ENCODE results near the gene COX4I1. TPM values are rescaled to one million over a fixed set of nuclear protein-coding genes. Genes with fewer than 3 reads are reported as not detected.

COX4I1 gene
- total and polyA plus RNA-seq, 7 experiments from 2014 or later, result 479 to 1,303 (median 677) TPM

GRCh38 chr16:85752511-85753420 is 46.7 kb upstream of the COX4I1 start:
- Histone ChIP-seq H3K9me3 (ENCODE audit: control insufficient read depth in 2 of 3, low read length in 3 of 3) (no peaks in the 10 kb centered on the region), H3K27me3 (ENCODE audit: control insufficient read depth in 2 of 2, insufficient read depth in 2 of 2, low read length in 2 of 2) (no peaks in the 10 kb centered on the region), H3K4me3 (ENCODE audit: low read length) (no peak overlapping the region), H3K36me3 (ENCODE audit: control insufficient read depth in 2 of 3, insufficient read depth in 3 of 3, low read length in 3 of 3) (no peaks in the 10 kb centered on the region), H3K4me1 (ENCODE audit: control insufficient read depth in 2 of 2, insufficient read depth in 2 of 2, low read length in 2 of 2) (peaks cover 0 to 8% of the 10 kb centered on the region in 2 donors), H3K27ac (ENCODE audit: low read depth, low read length) (no peak overlapping the region)
- ChIA-PET POLR2A (no interaction called here), CTCF (interaction anchor here (0.6 kb wide), 1 partner anchor 8 kb away, joined by 4 read pairs; no protein-coding TSS in a partner anchor)
- no peak overlapping the region for H3K27ac Mint-ChIP-seq
- H3K9me3 Mint-ChIP-seq, result peaks cover 0 to 1% (median 0%) of the 10 kb centered on the region in 11 donors
- H3K27me3 Mint-ChIP-seq, result peaks cover 0 to 33% (median 16%) of the 10 kb centered on the region in 5 donors
- DNase-seq, result no peak
- ATAC-seq, result no peak
- intact Hi-C loops (cut with micrococcal nuclease), result loop anchor here in 1 of 2 donors (5.0 kb wide), 1 partner anchor 35 kb away; no protein-coding TSS in a partner anchor
- peak overlapping the region in 1 of 10 donors; percentile 5 for H3K4me3 Mint-ChIP-seq
- peaks cover 4 to 9% (median 5%) of the 10 kb centered on the region in 7 donors for H3K4me1 Mint-ChIP-seq
- H3K36me3 Mint-ChIP-seq, result no peaks in the 10 kb centered on the region

GRCh38 chr16:85753559-85753958 is 45.9 kb upstream of the COX4I1 start:
- H3K4me3 Mint-ChIP-seq, result peak overlapping the region in 1 of 10 donors; percentile 5
- no peaks in the 10 kb centered on the region for H3K36me3 Mint-ChIP-seq
- peaks cover under 1 to 33% (median 16%) of the 10 kb centered on the region in 5 donors for H3K27me3 Mint-ChIP-seq
- Histone ChIP-seq H3K4me1 (ENCODE audit: control insufficient read depth in 2 of 2, insufficient read depth in 2 of 2, low read length in 2 of 2) (peaks cover 0 to 8% of the 10 kb centered on the region in 2 donors), H3K36me3 (ENCODE audit: control insufficient read depth in 2 of 3, insufficient read depth in 3 of 3, low read length in 3 of 3) (no peaks in the 10 kb centered on the region), H3K4me3 (ENCODE audit: low read length) (no peak overlapping the region), H3K27me3 (ENCODE audit: control insufficient read depth in 2 of 2, insufficient read depth in 2 of 2, low read length in 2 of 2) (no peaks in the 10 kb centered on the region), H3K9me3 (ENCODE audit: control insufficient read depth in 2 of 3, low read length in 3 of 3) (no peaks in the 10 kb centered on the region), H3K27ac (ENCODE audit: low read depth, low read length) (no peak overlapping the region)
- DNase-seq, result no peak
- peaks cover 4 to 9% (median 5%) of the 10 kb centered on the region in 7 donors for H3K4me1 Mint-ChIP-seq
- ChIA-PET CTCF (interaction anchor here (0.6 kb wide), 1 partner anchor 25 kb away, joined by 4 read pairs; no protein-coding TSS in a partner anchor), POLR2A (no interaction called here)
- ATAC-seq, result no peak
- no peak overlapping the region for H3K27ac Mint-ChIP-seq
- intact Hi-C loops (cut with micrococcal nuclease), result loop anchor here in 1 of 2 donors (5.0 kb wide), 1 partner anchor 36 kb away; no protein-coding TSS in a partner anchor
- peaks cover 0 to 1% (median 0%) of the 10 kb centered on the region in 11 donors for H3K9me3 Mint-ChIP-seq

GRCh38 chr16:85753976-85754375 is 45.5 kb upstream of the COX4I1 start:
- H3K4me1 ChIP-seq (ENCODE audit: control insufficient read depth in 2 of 2, insufficient read depth in 2 of 2, low read length in 2 of 2), result peaks cover 0 to 8% of the 10 kb centered on the region in 2 donors
- no peak for DNase-seq
- Mint-ChIP-seq H3K9me3 (peaks cover 0 to 1% (median 0%) of the 10 kb centered on the region in 11 donors), H3K27me3 (peaks cover 5 to 35% (median 20%) of the 10 kb centered on the region in 5 donors), H3K36me3 (no peaks in the 10 kb centered on the region), H3K27ac (no peak overlapping the region), H3K4me3 (no peak overlapping the region), H3K4me1 (peaks cover 7 to 12% (median 8%) of the 10 kb centered on the region in 7 donors)
- intact Hi-C loops (cut with micrococcal nuclease), result loop anchor here in 1 of 2 donors (5.0 kb wide), 1 partner anchor 37 kb away; no protein-coding TSS in a partner anchor
- no peaks in the 10 kb centered on the region for H3K27me3 ChIP-seq (ENCODE audit: control insufficient read depth in 2 of 2, insufficient read depth in 2 of 2, low read length in 2 of 2)
- no peaks in the 10 kb centered on the region for H3K36me3 ChIP-seq (ENCODE audit: control insufficient read depth in 2 of 3, insufficient read depth in 3 of 3, low read length in 3 of 3)
- no peak overlapping the region for H3K4me3 ChIP-seq (ENCODE audit: low read length)
- ChIA-PET POLR2A (no interaction called here), CTCF (interaction anchor here (0.6 kb wide), 1 partner anchor 24 kb away, joined by 4 read pairs; no protein-coding TSS in a partner anchor)
- no peak for ATAC-seq
- H3K27ac ChIP-seq (ENCODE audit: low read depth, low read length), result no peak overlapping the region
- no peaks in the 10 kb centered on the region for H3K9me3 ChIP-seq (ENCODE audit: control insufficient read depth in 2 of 3, low read length in 3 of 3)

GRCh38 chr16:85754413-85754812 is 45.1 kb upstream of the COX4I1 start:
- Mint-ChIP-seq H3K9me3 (peaks cover 0 to 1% (median 0%) of the 10 kb centered on the region in 11 donors), H3K4me3 (no peak overlapping the region), H3K27me3 (peaks cover 9 to 38% (median 24%) of the 10 kb centered on the region in 5 donors), H3K4me1 (peaks cover 11 to 15% (median 12%) of the 10 kb centered on the region in 7 donors), H3K36me3 (no peaks in the 10 kb centered on the region), H3K27ac (no peak overlapping the region)
- H3K27ac ChIP-seq (ENCODE audit: low read depth, low read length), result no peak overlapping the region
- ATAC-seq, result no peak
- no peak for DNase-seq
- H3K36me3 ChIP-seq (ENCODE audit: control insufficient read depth in 2 of 3, insufficient read depth in 3 of 3, low read length in 3 of 3), result no peaks in the 10 kb centered on the region
- POLR2A ChIA-PET, result no interaction called here
- H3K27me3 ChIP-seq (ENCODE audit: control insufficient read depth in 2 of 2, insufficient read depth in 2 of 2, low read length in 2 of 2), result no peaks in the 10 kb centered on the region
- intact Hi-C loops (cut with micrococcal nuclease), result loop anchor here in 1 of 2 donors (5.0 kb wide), 1 partner anchor 37 kb away; no protein-coding TSS in a partner anchor
- H3K4me1 ChIP-seq (ENCODE audit: control insufficient read depth in 2 of 2, insufficient read depth in 2 of 2, low read length in 2 of 2), result peaks cover 0 to 8% of the 10 kb centered on the region in 2 donors
- no peak overlapping the region for H3K4me3 ChIP-seq (ENCODE audit: low read length)
- H3K9me3 ChIP-seq (ENCODE audit: control insufficient read depth in 2 of 3, low read length in 3 of 3), result no peaks in the 10 kb centered on the region
- CTCF ChIA-PET, result no interaction called here

- no peaks in the 10 kb centered on the region for H3K36me3 ChIP-seq (ENCODE audit: control insufficient read depth in 2 of 3, insufficient read depth in 3 of 3, low read length in 3 of 3)
- no peaks in the 10 kb centered on the region for H3K9me3 ChIP-seq (ENCODE audit: control insufficient read depth in 2 of 3, low read length in 3 of 3)
- H3K4me1 Mint-ChIP-seq, result peaks cover 7 to 12% (median 7%) of the 10 kb centered on the region in 7 donors
- no peaks in the 10 kb centered on the region for H3K36me3 Mint-ChIP-seq
- peaks cover 0 to 1% (median 0%) of the 10 kb centered on the region in 11 donors for H3K9me3 Mint-ChIP-seq
- CTCF ChIA-PET, result interaction anchor here (0.7 kb wide), 1 partner anchor 451 kb away, joined by 3 read pairs; no protein-coding TSS in a partner anchor
- H3K4me1 ChIP-seq (ENCODE audit: control insufficient read depth in 2 of 2, insufficient read depth in 2 of 2, low read length in 2 of 2), result peaks cover 0 to 3% of the 10 kb centered on the region in 2 donors
- H3K27ac Mint-ChIP-seq, result no peak overlapping the region
- peaks cover 11 to 37% (median 26%) of the 10 kb centered on the region in 5 donors for H3K27me3 Mint-ChIP-seq
- DNase-seq (no peak), ATAC-seq (peak; percentile 31)
- POLR2A ChIA-PET, result no interaction called here
- no peak overlapping the region for H3K27ac ChIP-seq (ENCODE audit: low read depth, low read length)
- H3K4me3 Mint-ChIP-seq, result no peak overlapping the region
- intact Hi-C loops (cut with micrococcal nuclease), result no loop called here
- H3K4me3 ChIP-seq (ENCODE audit: low read length), result no peak overlapping the region
- no peaks in the 10 kb centered on the region for H3K27me3 ChIP-seq (ENCODE audit: control insufficient read depth in 2 of 2, insufficient read depth in 2 of 2, low read length in 2 of 2)
These were observed 43.3 kb upstream of the COX4I1 start for GRCh38 chr16:85755929-85756768.

GRCh38 chr16:85757341-85757822 is 42.1 kb upstream of the COX4I1 start:
- ChIA-PET POLR2A (no interaction called here), CTCF (interaction anchor here (0.7 kb wide), 1 partner anchor 452 kb away, joined by 3 read pairs; no protein-coding TSS in a partner anchor)
- DNase-seq (no peak), ATAC-seq (no peak)
- no peak overlapping the region for H3K27ac ChIP-seq (ENCODE audit: low read depth, low read length)
- H3K36me3 Mint-ChIP-seq, result no peaks in the 10 kb centered on the region
- H3K4me3 ChIP-seq (ENCODE audit: low read length), result no peak overlapping the region
- H3K27ac Mint-ChIP-seq, result no peak overlapping the region
- no peaks in the 10 kb centered on the region for H3K4me1 ChIP-seq (ENCODE audit: control insufficient read depth in 2 of 2, insufficient read depth in 2 of 2, low read length in 2 of 2)
- intact Hi-C loops (cut with micrococcal nuclease), result no loop called here
- peaks cover 7 to 11% (median 7%) of the 10 kb centered on the region in 7 donors for H3K4me1 Mint-ChIP-seq
- H3K27me3 ChIP-seq (ENCODE audit: control insufficient read depth in 2 of 2, insufficient read depth in 2 of 2, low read length in 2 of 2), result no peaks in the 10 kb centered on the region
- H3K9me3 Mint-ChIP-seq, result peaks cover 0 to 1% (median 0%) of the 10 kb centered on the region in 11 donors
- H3K27me3 Mint-ChIP-seq, result peaks cover 11 to 28% (median 20%) of the 10 kb centered on the region in 5 donors
- H3K36me3 ChIP-seq (ENCODE audit: control insufficient read depth in 2 of 3, insufficient read depth in 3 of 3, low read length in 3 of 3), result no peaks in the 10 kb centered on the region
- no peak overlapping the region for H3K4me3 Mint-ChIP-seq
- H3K9me3 ChIP-seq (ENCODE audit: control insufficient read depth in 2 of 3, low read length in 3 of 3), result no peaks in the 10 kb centered on the region
